ENCODE results near the gene SLITRK1.

The SLITRK1 gene

GRCh38 chr13:83865161-83866137, 16.8 kb downstream of the SLITRK1 start:
- no peak for DNase-seq

DNA sequence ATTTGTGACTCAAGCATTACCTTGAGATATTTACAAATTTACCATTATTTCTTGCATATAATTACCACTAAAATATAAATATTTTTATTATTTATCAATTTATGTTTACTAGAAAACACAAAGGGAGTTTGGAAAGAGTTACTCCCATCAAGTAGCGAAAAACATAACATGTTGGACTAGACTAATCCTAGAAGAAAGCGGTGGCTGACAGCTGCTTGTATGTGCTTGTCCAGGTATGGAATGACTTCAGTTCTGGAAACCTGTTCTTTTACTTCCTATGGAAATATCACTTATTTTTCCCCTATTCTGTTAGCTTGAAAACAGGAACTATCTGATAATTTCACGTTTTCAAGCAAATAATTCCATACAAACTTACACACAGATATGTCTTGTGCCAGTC, 28.5 kb downstream of the SLITRK1 start:
- no peak for DNase-seq

GRCh38 chr13:83845106-83845505, 37.2 kb downstream of the SLITRK1 start:
- DNase-seq = no peak

GRCh38 chr13:83839146-83839545, 43.1 kb downstream of the SLITRK1 start:
- DNase-seq = no peak

DNA sequence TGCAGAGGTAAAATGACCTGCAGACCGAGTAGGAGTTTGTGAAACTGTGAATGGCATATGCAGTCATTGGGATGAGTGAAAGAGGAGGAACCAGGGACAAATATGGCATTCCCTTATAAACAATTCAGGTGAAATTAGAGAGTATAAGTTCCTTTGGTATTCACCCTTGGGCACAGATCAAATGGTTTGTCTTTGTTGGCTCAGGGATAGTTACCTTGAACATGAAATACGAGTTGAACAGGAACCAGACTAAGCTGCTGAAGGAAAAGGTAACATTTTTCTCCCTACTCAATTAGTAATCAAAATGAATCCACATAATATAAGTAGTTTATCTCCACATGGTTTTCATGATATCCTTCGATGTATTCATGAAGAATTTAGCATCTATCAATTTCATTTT, 50.5 kb downstream of the SLITRK1 start:
- no peak for DNase-seq

GRCh38 chr13:83829810-83830209, 52.5 kb downstream of the SLITRK1 start:
- no peak for DNase-seq

DNA sequence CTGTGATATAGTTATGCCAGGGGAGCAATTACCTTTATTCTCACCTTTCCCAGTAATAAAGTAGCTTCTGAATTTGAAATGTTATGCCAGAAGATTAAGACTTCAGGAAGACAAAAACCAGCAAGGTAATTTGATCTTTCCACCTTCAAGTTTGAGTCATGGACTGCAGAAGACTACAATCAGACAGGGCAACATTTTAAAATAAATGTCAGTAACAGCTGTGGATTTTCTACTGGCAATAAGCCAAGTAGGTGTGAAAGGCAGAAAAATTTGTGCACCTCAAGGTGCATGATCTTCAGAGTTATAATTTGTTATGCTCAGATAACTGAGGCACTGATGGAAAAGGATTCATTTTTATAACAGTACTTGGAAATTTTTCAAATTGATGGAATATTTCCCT, 54.9 kb downstream of the SLITRK1 start:
- no peak for DNase-seq
